ENCODE results near the gene RAB32.

DNA sequence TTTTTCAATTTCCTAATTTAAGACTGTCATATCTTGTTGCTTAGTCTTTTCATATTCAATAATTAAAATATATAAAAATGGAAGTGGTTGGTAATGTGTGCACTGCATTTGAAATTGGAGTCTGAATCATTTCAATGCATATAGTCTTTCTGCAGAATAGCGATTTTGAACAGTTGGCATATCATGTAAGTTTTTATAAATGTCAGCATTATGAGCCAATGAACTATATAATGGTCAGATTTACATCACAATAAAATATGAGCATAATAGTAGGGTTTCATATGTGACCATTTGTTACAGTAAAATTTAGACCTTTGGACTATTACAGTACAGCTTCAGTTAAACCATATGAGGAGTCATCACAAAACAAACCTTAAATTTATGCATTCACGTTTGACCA, 4.3 kb downstream of the RAB32 start:
- TF ChIP-seq, protein P1, sequence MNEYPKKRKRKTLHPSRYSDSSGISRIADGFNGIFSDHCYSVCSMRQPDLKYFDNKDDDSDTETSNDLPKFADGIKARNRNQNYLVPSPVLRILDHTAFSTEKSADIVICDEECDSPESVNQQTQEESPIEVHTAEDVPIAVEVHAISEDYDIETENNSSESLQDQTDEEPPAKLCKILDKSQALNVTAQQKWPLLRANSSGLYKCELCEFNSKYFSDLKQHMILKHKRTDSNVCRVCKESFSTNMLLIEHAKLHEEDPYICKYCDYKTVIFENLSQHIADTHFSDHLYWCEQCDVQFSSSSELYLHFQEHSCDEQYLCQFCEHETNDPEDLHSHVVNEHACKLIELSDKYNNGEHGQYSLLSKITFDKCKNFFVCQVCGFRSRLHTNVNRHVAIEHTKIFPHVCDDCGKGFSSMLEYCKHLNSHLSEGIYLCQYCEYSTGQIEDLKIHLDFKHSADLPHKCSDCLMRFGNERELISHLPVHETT (tag by site-specific recombination; IDR thresholded peaks at IDR 0.05): no peak
- TF ChIP-seq MEIS1 (CRISPR knock-in tag; IDR thresholded peaks at IDR 0.05; ENCODE audit: borderline replicate concordance): no peak
- no peak for TF ChIP-seq GLI2 (tag by site-specific recombination; IDR thresholded peaks at IDR 0.05; ENCODE audit: borderline replicate concordance, low read depth)
- TF ChIP-seq, protein P2, sequence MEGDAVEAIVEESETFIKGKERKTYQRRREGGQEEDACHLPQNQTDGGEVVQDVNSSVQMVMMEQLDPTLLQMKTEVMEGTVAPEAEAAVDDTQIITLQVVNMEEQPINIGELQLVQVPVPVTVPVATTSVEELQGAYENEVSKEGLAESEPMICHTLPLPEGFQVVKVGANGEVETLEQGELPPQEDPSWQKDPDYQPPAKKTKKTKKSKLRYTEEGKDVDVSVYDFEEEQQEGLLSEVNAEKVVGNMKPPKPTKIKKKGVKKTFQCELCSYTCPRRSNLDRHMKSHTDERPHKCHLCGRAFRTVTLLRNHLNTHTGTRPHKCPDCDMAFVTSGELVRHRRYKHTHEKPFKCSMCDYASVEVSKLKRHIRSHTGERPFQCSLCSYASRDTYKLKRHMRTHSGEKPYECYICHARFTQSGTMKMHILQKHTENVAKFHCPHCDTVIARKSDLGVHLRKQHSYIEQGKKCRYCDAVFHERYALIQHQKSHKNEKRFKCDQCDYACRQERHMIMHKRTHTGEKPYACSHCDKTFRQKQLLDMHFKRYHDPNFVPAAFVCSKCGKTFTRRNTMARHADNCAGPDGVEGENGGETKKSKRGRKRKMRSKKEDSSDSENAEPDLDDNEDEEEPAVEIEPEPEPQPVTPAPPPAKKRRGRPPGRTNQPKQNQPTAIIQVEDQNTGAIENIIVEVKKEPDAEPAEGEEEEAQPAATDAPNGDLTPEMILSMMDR (tag by site-specific recombination; IDR thresholded peaks at IDR 0.05): no peak

All from HEK293 (cell line).